GM21447 (cell line): ENCODE data around the gene UNC13A.

Experiments
- ATAC-seq: cut with Tn5 transposase; IDR thresholded peaks from one replicate; pipeline ENCODE4 v1.9.1; 2021; ENCODE audit not compliant: unreplicated experiment

Gene UNC13A

DNA sequence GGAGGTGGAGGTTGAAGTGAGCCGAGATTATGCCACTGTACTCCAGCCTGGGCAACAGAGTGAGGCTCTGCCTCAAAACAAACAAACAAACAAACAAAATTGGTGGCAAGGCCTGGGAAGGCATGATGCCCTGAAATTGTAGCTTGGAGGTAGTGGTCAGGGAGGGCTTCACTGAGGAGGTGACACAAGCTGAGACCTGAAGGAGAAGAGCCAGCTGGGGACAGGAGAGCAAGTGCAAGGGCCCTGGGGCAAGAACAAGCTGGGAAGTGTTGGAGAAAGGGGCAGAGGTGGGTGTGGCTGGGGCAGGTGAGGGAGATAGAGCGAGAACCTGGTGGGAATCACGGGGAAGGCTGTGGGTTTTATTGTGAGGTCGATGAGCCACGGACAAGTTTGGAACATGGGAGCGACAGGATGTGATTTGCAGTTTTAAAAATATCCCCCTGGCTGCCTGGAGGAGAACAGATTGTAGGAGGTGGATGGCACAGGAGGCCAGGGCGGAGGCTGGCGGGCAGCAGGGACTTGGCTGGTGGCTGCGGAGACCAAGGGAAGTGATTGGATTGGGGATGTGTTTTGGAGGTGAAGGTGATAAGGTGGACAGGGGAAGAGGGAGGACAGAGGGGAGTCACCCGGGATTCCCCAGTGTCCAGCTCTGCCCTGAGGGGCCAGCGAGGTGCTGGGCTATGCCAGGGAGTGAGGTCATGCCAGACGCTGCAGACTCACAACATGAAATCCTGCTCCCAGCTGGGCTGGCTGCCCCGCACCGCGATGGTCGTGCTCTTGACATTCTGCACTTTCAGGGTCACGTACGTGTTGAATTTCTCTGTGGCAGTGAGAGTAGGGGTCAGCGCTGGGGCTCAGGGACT is 14.0 kb downstream of the UNC13A start:
- no peak for ATAC-seq

GRCh38 chr19:17671906-17672305 is 16.2 kb downstream of the UNC13A start:
- no peak for ATAC-seq

GRCh38 chr19:17669419-17669818 is 18.7 kb downstream of the UNC13A start:
- ATAC-seq = no peak

DNA sequence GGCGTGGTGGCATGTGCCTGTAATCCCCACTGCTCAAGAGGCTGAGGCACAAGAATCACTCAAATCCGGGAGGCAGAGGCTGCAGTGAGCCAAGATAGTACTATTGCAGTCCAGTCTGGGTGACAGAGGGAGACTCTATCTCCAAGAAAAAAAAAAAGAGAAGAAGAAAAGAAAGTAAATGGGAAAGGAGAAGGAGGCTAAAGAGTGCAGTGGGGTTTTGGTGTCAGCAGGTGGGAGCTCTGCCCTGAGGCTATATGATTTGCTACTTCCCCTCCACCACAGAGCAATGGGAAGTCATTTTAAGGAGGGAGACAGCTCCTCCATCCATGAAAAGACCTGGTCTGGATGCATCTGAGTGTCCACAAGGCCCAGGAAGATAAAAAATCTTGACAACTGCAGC is 23.1 kb downstream of the UNC13A start:
- no peak for ATAC-seq

DNA sequence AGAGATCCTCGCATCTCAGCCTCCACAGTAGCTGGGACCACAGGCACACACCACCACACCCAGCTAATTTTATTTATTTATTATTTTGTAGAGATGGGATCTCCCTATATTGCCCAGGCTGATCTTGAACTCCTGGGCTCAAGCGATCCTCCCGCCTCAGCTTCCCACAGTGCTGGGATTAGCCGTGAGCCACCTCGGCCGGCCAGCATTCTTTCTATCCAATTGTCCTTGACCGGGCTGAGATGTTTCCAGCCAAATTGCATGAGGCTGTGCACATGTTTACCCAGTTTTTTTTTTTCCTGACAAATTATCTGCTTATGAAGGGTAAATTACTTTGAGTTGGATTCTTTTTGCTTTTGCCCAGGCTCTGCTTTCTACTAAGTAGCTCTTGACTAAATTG is 28.2 kb downstream of the UNC13A start:
- ATAC-seq = no peak

DNA sequence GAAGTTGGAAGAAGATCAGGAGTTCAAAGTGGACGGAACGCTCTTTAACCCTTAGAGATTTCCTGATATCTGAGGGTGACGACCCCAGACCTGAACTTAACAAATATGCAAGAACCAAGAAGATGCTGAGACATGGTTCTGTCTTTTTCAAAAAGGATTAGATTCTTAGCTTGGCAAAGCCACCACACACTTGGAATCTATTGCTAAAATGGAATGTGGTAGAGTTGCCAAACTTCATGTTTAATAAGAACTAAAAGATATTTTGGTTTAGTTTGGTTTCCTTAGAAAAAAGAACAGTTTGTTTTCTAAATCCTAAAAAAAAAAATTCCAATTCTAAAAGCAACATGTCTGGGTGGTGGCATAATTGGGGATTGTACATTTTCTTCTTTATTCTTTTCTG is 29.5 kb downstream of the UNC13A start:
- no peak for ATAC-seq

GRCh38 chr19:17658240-17658639 is 29.9 kb downstream of the UNC13A start:
- no peak for ATAC-seq

- ATAC-seq = no peak
Observed at GRCh38 chr19:17656970-17657369, 31.2 kb downstream of the UNC13A start.

- no peak for ATAC-seq
Observed at GRCh38 chr19:17655751-17656472, 32.2 kb downstream of the UNC13A start.

DNA sequence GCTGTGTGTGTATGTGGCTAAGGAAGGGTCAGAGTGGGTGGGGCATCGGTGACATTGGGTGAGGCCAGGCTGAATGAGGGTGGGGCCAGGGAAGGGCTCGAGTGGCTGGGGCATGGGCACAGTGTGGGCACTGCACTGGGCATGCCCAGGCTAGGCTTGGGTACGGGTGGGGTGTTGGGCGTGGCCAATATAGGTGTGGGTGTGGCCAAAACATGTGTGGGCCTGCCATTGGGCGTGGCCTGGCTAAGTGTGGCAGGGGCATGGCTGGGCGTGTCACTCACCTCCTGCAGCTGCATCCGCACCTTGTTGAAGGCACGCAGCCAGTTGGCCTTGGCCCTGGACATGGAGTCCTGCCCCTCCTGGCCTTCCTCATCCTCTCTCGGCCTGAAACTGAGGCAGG is 33.2 kb downstream of the UNC13A start:
- no peak for ATAC-seq

GRCh38 chr19:17652627-17653026 is 35.5 kb downstream of the UNC13A start:
- ATAC-seq = no peak

DNA sequence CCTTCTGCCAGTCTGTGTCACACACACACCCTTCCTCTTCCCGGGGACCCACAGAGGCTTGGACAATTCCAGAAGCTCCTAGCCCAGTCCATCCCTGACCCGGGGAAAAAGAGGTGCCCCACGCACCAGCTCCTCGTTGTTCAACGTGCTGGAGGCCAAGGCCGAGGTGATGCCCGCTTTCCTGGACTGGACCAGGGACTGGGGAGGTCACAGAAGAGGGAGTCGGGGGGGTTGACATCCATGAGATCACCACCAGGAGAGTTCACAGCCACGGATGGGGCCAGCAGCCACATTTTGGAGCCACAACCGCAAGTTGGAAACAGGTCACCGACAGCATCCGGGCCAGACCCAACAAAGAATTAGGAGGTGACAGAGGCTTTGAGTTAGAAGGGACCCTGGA is 39.4 kb downstream of the UNC13A start:
- no peak for ATAC-seq

- no peak for ATAC-seq
Observed at GRCh38 chr19:17648097-17648660, 40.0 kb downstream of the UNC13A start.

DNA sequence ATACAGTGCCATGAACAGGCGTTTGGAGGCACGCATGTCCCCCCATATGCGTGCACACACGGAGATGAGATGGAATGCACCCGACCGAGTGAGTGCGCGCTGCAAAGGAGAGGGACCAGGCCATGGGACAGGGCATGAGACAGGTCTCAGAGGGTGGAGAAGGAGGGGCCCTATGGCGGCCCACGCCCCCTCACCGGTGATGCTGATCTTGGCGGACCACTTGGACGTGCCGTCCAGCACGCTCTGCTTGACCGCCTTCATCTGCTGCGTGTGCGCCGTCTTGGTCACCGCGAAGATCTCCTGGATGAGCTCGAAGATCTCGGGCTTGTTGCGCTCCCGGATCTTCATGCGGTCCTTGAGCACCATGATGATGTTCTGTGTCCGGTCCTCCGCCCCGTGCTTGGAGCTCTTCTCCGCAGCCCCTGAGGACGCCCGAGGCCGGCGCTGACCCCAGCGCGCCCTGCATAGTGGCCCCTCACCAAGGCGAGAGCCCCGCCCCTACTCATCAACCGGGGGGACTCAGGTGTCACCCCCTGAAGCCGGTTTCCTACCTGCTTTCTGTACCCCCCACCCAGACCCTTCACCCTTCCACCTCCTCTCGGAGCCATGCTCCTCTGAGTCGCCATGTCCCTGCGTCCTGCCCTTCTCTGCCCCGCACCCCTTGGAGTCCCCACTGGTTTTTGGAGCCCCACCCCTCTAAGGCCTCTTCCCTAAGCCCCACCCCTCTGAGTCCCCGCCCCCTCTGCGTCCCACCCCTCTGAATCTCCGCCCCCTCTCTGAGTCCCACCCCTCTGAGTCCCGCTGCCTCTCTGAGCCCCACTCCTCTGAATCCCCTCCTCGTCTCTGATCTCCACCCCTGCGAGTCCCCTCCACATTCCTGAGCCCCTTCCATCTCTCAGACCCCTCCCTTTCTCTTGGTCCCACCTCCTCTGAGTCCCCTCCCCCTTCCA is 40.8 kb downstream of the UNC13A start:
- no peak for ATAC-seq

DNA sequence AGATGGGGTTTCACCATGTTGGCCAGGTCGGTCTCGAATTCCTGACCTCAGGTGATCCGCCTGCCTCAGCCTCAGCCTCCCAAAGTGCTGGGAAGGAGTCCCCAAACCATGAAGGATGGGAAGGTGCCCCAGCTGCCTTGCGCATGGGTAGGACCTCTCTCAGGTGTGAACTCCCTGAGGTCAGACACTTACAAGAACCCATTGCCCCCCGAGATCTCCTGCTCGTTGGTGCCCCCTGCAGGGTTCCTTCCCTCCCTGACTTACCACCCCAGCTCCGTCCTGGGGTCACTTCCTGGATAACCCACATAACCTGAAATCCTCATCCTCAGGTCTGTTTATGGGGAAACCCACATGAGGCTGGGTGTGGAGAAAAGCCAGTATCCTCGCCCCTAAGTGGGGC is 41.7 kb downstream of the UNC13A start:
- no peak for ATAC-seq

DNA sequence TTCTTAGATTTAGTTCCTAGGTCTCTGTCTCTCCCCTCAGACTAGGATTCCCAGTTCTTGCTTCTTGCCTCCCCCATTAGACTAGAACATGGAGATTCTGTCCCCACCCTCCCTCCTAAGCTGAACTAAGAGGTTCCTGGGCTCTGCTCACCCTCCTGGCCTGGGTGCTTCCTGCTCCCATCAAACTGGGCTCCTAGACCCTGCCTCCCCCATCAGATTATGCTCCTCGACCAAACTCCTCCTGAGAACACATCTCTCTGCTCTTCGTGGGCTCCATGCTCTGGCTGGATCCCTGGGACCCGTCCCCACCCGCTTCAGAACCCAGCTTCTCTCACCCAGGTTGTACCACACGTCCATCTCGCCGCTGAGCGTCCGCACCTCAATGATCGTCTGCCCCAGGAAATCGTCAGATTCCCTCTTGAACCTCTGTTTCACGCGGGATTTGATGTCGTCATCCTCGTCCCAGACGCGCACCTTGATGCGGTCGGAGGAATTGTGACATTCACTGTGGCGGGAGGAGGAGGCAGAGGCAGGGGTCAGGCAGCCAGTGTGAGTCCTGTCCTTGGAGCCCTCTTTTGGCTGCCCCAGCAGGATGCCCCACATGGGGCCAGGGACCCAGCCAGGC is 42.7 kb downstream of the UNC13A start:
- ATAC-seq = no peak

- no peak for ATAC-seq
Observed at GRCh38 chr19:17642656-17643055, 45.5 kb downstream of the UNC13A start.

DNA sequence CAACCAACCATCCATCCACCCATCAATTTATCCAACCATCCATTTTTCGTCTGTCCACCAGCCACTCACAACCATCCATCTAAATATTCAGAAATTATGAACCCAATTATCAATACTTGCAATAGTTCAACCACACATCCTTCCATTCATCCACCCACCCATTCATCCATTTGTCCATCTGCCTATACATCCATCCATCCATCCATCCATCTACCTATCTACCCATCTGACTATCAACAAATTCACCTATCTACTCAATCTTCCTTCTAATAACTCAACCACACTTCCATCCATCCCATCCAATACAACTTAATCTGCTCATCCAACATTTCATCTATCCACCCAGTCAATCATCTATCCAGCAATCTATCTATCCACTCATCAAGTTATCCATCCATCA is 46.3 kb downstream of the UNC13A start:
- no peak for ATAC-seq

GRCh38 chr19:17641181-17641580 is 47.0 kb downstream of the UNC13A start:
- ATAC-seq = no peak

DNA sequence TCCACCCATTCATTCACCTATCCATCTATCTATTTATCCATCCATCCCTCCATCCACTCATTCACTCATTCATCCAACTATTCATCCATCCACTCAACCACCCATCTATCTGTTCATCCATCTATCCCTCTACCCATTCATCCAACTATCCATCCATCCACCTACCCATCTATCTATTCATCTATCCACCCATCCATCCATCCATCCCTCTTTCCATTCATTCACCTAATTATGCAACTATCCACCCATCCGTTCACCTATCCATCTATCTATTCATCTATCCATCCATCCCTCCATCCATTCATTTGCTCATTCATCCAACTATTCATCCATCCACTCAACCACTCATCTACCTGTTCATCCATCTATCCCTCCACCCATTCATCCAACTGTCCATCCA is 54.5 kb downstream of the UNC13A start:
- ATAC-seq = no peak

GRCh38 chr19:17632577-17632976 is 55.6 kb downstream of the UNC13A start:
- no peak for ATAC-seq
